Lung (tissue), 12 donors: ENCODE results near the gene PYROXD2. TPM values are rescaled to one million over a fixed set of nuclear protein-coding genes. Genes with fewer than 3 reads are reported as not detected.

Source experiments
- ATAC-seq: fragments of 200-7000 bp; cut with Tn5 transposase; one replicate; pipeline ENCODE4 v1.9.1; 2020; ENCODE audit warnings: moderate number of reproducible peaks; ENCODE audit not compliant: insufficient read depth, low FRiP score
- DNase-seq, 3 donors: peaks; one replicate each; pipeline ENCODE4 v3.0.0-alpha.2; 2013 to 2017
- H3K27ac ChIP-seq, 2 donors: one replicate each; pipeline ENCODE4 v1.5.1; 2013; ENCODE audit warnings: mild to moderate bottlenecking in 2 of 2, moderate library complexity in 2 of 2, control low read depth in 1 of 2, inconsistent platforms in 1 of 2, low read depth in 1 of 2, low read length in 1 of 2
- H3K27me3 ChIP-seq, 3 donors: one replicate each; pipeline ENCODE4 v1.5.1; 2013; ENCODE audit warnings: low read length in 2 of 3; ENCODE audit not compliant: control insufficient read depth in 3 of 3, insufficient read depth in 3 of 3
- H3K36me3 ChIP-seq, 4 donors: one replicate each; pipeline ENCODE4 v1.5.1; 2013; ENCODE audit warnings: low read length in 4 of 4, mild to moderate bottlenecking in 1 of 4, moderate library complexity in 1 of 4; ENCODE audit not compliant: control insufficient read depth in 4 of 4, insufficient read depth in 4 of 4
- H3K4me1 ChIP-seq, 5 donors: one replicate each; pipeline ENCODE4 v1.5.1; 2013; ENCODE audit warnings: low read length in 5 of 5, mild to moderate bottlenecking in 2 of 5, moderate library complexity in 1 of 5; ENCODE audit not compliant: control insufficient read depth in 5 of 5, insufficient read depth in 5 of 5
- H3K4me3 ChIP-seq: one replicate; pipeline ENCODE4 v1.5.1; 2013; ENCODE audit warnings: mild to moderate bottlenecking, control low read depth, moderate library complexity
- H3K9ac ChIP-seq, 2 donors: one replicate each; pipeline ENCODE4 v1.5.1; 2013; ENCODE audit warnings: low read length in 2 of 2, control low read depth in 1 of 2; ENCODE audit not compliant: insufficient read depth in 1 of 2
- H3K9me3 ChIP-seq, 4 donors: one replicate each; pipeline ENCODE4 v1.5.1; 2013; ENCODE audit warnings: low read length in 3 of 4, mild to moderate bottlenecking in 1 of 4, moderate library complexity in 1 of 4; ENCODE audit not compliant: control insufficient read depth in 4 of 4, insufficient read depth in 3 of 4
- WGBS, 2 donors: extraction: QIAGEN DNeasy Blood & Tissue Kit; methylation state at CpG; one replicate each; pipeline ENCODE4 v1.1.7; 2013; 5-methylcytosine and 5-hydroxymethylcytosine counted together
- polyA plus RNA-seq, 2 donors: library from polyadenylated mRNA; stranded (reverse); fragments of 200-250 nt; gene quantifications; one replicate each; pipeline ENCODE4 v1.2.1, GENCODE V29; 2013
- total RNA-seq, 2 donors: library from RNA; depleted of rRNA in 1 of 2; stranded (reverse); fragments of >200 nt in 1 of 2; gene quantifications; one replicate each; pipeline ENCODE4 v1.2.1, GENCODE V29; 2014 to 2021
- TF ChIP-seq, protein P1 (sequence below): IDR thresholded peaks from 2 replicates; pipeline ENCODE4 v1.5.1; 2012; ENCODE audit warnings: mild to moderate bottlenecking; ENCODE audit errors: control extremely low read depth, extremely low read depth
- donor health status: control.
- donor health status: control.
- donor health status: Bipolar disorder and iron deficiency.
- donor health status: healthy.
- donor health status: DM: yes; HTN: yes; CAD: no.

Gene PYROXD2
- total and polyA plus RNA-seq, 4 donors, result 2.3 to 16.8 (median 7.5) TPM

DNA sequence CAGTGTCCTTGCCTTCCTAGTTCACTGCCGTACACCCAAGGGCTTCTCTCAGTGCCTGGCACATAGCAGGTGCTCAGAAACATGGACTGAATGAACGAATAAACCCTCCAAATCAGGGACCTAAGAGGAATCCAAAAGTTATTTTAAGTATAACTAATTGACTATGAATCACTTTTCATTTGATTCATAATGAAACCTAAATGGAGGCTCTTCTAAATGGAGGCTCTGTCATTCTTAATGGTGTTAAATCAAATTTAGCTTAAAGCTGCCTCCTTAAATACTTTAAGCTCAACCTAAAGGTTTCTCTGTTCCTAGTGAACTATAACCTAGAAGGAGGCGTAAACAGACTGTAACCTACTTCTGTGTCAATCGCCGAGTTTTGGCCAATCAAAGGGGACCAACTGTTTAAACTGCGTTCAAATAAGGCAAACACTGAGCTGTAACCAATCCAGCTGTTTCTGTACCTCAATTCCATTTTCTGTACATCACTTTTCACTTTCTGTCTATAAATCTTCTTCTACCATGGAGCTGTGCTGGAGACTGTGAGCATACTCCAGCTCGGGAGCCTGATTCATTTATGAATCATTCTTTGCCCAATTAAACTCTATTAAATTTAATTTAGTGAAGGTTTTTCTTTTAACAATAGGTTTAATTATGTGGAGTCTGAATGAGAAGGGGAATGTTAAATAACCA lies 11.0 kb downstream of the PYROXD2 start:
- Histone ChIP-seq H3K4me1 (peaks cover 0 to 22% (median 7%) of the 10 kb centered on the region in 5 donors), H3K9me3 (no peaks in the 10 kb centered on the region), H3K4me3 (no peak overlapping the region), H3K27me3 (no peaks in the 10 kb centered on the region), H3K36me3 (peaks cover 0 to 21% (median 10%) of the 10 kb centered on the region in 4 donors), H3K27ac (no peak overlapping the region), H3K9ac (no peak overlapping the region)
- TF ChIP-seq, protein P1, sequence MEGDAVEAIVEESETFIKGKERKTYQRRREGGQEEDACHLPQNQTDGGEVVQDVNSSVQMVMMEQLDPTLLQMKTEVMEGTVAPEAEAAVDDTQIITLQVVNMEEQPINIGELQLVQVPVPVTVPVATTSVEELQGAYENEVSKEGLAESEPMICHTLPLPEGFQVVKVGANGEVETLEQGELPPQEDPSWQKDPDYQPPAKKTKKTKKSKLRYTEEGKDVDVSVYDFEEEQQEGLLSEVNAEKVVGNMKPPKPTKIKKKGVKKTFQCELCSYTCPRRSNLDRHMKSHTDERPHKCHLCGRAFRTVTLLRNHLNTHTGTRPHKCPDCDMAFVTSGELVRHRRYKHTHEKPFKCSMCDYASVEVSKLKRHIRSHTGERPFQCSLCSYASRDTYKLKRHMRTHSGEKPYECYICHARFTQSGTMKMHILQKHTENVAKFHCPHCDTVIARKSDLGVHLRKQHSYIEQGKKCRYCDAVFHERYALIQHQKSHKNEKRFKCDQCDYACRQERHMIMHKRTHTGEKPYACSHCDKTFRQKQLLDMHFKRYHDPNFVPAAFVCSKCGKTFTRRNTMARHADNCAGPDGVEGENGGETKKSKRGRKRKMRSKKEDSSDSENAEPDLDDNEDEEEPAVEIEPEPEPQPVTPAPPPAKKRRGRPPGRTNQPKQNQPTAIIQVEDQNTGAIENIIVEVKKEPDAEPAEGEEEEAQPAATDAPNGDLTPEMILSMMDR, result no peak
- ATAC-seq (no peak), DNase-seq (no peak)
- WGBS, 2 donors, result 85 to 94% methylated on average over 7 of the region's 7 CpGs

DNA sequence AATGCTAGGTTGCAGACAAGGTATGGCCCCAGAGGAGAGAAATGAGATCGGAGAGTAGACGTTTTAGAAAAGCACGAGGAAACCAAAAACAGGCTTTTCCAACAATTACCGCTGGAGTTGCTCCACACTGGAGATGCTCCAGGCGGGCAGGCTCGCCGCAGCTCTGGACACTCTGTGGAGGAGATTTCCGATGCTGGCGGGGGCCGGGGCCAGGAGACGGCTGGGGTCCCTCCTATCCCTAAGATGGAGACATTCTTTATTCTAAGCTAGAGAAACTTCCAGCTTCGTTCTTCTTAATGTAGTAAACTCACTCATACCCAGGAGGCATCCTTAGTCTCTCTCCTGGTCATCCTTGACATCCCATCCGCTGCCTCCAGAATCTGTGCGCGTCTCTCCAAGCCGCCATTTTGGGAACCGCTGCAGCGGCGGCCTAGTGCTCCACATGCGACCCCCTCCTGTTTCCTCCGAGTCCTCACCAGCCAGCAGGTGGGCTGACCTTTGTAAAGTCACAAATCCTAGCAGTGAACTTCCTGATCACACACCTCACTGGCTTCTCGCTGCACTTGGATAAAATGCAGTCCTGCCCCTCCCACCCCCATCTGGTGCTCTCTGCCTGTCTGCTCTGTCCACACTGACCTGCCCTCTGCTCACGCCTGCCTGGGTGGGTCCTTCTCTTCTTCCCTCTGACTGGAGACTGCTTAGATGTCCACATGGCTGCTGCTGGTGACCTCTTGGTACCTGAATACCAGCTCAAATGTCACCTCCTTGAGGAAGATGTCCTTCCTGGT lies 11.9 kb downstream of the PYROXD2 start:
- Histone ChIP-seq H3K4me3 (no peak overlapping the region), H3K9ac (no peak overlapping the region), H3K36me3 (peaks cover 0 to 19% (median 10%) of the 10 kb centered on the region in 4 donors), H3K27me3 (no peaks in the 10 kb centered on the region), H3K27ac (no peak overlapping the region), H3K9me3 (no peaks in the 10 kb centered on the region), H3K4me1 (peaks cover 0 to 22% (median 7%) of the 10 kb centered on the region in 5 donors)
- ATAC-seq, result no peak
- 97% methylated on average over 23 of the region's 23 CpGs for WGBS, 2 donors
- TF ChIP-seq, protein P1, result no peak
- no peak for DNase-seq

DNA sequence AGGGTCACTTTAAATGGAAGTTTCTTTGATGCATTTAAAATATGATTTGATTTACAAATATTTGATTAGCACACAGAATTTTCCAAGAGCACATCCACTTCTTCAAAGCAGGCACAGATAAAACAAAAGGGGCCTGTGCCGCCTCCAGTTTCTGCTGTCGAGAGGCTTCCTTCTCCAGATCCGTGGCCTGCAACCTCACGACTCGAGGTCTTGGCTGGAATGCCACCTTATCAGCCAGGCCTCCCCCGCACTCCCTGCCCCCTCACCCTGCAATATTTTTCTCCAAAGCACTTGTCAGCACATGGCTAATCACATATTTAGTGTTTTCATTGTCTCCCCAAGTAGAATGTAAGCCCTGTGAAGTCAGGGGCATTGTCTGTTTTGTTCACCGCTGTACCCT lies 12.5 kb downstream of the PYROXD2 start:
- DNase-seq (peak; percentile 29 to 57 (median 53)), ATAC-seq (no peak)
- H3K27ac ChIP-seq, result no peak overlapping the region

More for the DNA sequence above, 12.5 kb downstream of the PYROXD2 start:
- H3K9ac ChIP-seq, result no peak overlapping the region
- WGBS, 2 donors, result 61 to 76% methylated on average over 7 of the region's 7 CpGs
- H3K27me3 ChIP-seq, result no peaks in the 10 kb centered on the region
- peaks cover 0 to 22% (median 7%) of the 10 kb centered on the region in 5 donors for H3K4me1 ChIP-seq
- peaks cover 0 to 20% (median 10%) of the 10 kb centered on the region in 4 donors for H3K36me3 ChIP-seq
- H3K4me3 ChIP-seq, result no peak overlapping the region
- H3K9me3 ChIP-seq, result peaks cover 0 to under 1% (median 0%) of the 10 kb centered on the region in 4 donors
- TF ChIP-seq, protein P1, result no peak
